ENCODE results near the gene PRKCB.
A peak's percentile ranks its signal among the peaks of the same experiment; 100 is the strongest.

The PRKCB gene

DNA sequence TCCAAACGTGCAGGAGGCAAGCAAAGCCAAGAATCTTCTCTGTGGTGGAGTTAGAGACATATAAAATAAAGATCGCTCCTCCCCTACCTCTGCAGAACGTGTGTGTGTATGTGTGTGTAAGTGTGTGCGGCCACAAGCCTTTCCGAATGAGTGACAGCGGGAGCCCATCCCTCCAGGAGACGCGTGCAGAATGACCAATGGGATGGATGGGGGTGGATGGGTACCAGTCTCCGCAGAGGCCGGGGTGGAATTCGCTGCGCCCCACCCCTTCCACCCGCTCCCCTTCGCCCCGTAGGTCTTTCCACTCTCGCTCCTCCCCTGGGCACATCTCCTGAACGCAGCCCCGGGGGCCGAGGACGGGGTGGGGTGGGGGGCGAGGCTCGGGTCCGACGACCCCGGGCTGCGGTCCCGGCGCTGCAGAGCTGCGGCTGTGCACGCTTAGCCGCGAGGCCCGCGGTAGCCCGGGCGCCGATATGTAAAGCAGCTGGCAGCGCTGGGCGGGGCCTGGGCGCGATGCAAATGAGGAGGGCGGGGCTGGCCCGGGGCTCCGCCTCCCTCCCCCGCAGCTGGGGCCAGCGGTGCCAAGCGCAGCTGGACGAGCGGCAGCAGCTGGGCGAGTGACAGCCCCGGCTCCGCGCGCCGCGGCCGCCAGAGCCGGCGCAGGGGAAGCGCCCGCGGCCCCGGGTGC lies at the start of gene PRKCB:
TSS of gene PRKCB (plus strand) at position 594 of the 688 bp plus-strand sequence.
- peak; percentile 93 for DNase-seq

DNA sequence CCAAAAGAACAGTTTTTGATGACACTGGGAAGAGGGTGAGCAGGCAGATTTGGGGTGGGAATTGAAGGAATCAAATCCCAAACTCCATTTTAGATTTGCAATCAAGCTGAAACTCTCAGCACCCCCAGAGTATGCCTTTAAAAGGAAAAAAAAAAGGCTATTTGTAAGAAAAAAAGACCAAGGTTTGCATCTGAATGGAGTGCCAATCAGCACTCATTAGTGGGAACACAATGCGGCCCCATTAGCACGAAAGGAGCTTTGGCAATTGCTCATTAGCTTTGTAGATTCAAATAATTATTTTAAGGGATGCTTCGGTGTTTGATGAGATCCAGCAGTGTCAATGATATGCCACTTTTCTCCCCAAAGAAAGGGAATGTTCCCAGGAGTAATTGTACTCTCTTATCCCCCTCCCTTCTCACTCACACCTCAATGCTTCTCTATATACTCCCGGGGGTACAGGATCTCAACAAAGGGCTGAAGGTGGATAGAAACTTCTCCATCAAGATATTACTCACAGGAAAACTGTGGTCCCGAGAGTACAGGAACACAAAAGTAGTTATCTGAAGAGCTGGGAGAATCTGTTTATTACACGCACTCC lies 48.7 kb upstream of the PRKCB start:
- DNase-seq, result no peak

DNA sequence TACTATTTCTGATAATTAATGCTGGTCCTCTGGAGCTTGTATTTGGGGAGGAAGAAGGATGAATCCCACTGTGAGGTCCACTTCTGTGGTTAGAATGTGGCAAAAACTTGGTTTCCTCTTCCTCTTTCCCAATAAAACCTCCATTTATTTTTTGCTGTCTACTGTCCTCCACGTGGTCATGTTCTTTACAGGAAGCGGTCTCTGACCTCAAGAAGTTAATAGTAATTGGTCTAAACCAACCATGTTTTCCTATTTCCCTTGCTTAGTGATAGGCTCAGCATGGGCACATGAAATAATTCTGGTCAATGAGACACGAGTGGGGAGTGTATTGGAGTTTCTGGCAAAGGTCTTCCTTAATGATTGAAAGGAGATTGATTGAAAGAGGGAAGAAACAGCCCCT lies 47.1 kb upstream of the PRKCB start:
- no peak for DNase-seq

DNA sequence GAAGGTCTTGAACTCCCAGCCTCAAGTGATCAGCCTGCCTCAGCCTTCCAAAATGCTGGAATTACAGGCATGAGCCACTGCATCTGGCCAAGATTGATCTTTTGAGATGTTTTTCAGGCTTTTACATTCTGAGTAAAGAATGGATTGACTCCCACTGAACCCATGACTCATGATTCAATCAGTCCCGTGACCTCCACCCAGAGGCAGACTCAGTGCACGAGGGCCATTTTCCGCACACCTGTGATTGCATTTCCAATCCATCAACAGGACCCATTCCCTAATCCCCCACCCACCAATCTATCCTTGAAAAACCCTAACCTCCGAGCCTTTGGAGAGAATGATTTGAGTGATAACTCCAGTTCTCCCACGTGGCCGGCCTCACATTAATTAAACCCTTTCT lies 40.4 kb upstream of the PRKCB start:
- no peak for DNase-seq

DNA sequence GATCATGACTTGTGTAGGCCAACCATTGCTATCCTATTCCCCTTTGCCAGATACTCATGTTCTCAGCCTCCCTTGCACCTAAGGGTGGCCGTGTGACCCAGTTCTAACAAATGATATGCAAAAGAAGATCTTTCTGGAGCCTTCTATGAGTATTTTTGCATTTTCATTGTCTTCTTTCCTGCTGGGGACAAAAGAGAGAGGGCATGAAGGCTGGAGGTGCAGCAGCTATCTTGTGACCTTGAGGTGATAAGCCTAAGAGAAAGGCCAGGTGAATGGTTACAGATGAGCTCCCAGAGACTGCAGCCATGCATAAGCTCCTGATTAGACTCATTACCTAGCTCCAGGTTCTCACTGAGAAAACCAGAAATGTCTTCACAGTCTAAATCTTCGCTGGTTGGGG lies 38.8 kb upstream of the PRKCB start:
- DNase-seq, result no peak

DNA sequence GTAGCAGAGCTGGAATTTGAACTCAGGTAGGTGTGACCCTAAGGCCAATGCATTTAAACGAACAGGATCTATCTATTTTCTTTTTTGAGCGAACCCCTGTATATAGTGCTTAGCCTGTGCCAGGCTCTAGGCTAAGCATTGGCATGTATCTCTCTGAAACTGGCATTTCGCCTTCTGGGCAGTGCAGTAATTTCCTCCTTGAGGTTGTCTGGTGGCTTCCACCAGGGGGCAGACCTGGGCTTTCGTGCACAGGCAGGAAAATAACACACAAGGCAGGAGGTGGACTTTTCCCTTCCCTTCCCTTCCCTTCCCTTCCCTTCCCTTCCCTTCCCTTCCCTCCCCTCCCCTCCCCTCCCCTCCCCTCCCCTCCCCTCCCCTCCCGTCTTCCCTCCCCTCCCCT lies 34.4 kb upstream of the PRKCB start:
- DNase-seq, result peak; percentile 84

DNA sequence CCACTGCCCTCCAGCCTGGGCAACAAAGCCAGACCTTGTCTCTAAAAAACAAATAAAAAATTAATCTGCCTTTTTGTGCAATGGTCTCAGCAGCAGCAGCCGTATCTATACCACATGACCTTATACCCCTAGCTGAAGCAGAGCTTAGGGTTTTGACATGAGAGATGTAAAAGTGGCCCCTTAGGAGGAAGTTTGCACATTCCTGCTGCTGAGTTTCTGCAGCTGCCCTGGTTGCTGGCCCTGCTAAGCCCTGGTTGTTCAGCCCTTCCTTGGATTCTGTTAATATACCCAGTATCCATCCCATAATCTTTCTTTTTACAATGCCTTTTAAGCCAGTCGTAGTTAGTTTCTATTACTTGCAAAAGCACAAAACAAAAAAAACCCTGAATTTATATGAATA lies 33.0 kb upstream of the PRKCB start:
- DNase-seq, result no peak

DNA sequence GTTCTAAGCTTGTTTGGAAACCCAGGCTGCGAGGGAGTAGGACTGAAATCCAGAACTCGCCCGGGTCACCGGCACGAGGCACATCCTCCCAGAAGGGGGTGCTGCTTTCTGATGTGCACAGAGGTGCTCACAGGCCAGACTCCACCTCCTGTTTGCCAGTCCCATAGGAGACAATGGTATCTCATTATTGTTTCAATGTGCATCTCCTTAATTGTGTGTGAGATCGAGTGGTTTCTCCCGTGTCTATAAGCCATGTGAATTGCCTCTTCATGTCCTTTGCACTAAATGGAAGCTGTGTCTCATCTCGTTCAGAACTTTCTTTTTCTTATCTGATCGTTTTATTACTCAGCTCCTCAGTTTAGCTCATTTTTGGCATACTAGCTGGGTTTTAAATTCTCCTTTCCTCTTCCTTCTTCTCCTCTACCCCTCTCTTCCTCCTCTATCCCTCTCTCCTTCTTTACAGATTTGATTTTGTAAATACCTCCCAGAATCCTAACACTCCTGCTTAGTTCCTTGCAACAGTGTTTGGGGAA lies 32.1 kb upstream of the PRKCB start:
- DNase-seq, result peak; percentile 74

DNA sequence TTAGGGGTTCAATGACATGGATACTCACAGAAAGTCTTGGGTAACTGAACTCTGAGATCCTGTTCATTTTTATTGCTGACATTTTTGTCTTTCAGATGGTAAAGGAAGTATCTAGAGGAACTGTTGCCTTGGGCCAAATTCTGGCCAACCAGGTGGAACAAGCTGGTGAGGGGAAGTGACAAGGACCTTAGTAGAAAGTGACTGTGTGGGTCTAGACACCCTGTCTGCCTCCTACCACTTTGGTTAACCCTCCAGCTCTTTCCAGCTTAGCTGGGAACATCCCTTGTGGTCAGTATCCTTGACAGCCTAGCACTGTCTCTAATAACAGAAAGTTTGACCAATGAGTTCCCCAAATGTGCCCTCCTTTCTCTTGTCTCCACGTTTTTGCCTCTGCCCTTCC lies 28.8 kb upstream of the PRKCB start:
- DNase-seq, result no peak

DNA sequence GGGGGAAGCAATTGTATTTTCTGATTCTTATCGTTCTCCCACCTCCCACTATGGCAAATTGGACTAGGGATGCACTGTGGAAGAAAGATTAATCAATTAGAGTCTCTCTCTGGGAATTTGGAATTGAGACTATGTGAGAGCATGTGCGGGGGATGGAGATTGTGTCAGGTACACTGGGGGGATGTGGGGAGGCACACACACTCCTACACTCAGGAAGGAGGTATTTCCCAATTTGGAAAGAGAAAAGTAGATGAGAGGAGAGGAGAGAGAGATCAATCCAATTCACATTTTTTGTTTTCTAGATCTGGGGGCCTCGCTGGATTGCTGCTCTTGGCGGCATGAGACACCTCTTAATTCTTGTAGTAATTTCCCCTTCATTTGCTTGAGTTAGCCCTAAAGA lies 14.3 kb upstream of the PRKCB start:
- no peak for DNase-seq

DNA sequence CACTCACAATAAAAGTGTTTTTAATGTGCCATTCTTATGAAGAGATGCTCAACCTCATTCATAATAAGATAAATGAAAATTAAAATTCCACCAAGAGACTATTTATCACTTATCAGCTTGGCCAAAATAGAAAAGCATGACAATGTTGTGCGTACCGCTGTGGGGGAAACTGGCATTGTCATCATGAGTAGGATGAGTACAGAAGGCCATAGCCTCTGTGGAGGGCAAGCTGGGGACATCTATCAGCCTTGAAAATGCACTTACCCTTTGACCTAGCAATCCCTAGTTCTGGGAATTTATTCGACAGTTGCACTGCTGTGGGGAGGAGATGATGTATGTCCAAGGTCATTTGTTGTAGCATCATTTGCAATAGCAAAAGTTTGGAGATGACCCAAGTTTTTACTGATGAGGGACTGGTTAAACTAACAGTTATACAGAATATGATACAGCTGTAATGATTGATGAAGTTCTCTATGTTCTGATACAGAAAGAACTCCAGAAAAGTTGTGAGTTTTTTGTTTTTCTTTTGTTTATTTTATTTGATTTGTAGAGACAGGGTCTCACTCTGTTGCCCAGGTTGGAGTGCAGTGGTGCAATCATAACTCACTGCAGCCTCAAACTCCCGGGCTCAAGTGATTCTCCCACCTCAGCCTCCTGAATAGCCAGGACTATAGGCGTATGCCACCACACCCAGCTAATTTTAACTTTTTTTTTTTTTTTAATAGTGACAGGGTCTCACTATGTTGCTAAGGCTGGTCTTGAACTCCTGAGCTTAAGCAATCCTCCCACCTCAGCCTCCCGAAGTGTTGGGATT lies 13.7 kb upstream of the PRKCB start:
- DNase-seq, result no peak

DNA sequence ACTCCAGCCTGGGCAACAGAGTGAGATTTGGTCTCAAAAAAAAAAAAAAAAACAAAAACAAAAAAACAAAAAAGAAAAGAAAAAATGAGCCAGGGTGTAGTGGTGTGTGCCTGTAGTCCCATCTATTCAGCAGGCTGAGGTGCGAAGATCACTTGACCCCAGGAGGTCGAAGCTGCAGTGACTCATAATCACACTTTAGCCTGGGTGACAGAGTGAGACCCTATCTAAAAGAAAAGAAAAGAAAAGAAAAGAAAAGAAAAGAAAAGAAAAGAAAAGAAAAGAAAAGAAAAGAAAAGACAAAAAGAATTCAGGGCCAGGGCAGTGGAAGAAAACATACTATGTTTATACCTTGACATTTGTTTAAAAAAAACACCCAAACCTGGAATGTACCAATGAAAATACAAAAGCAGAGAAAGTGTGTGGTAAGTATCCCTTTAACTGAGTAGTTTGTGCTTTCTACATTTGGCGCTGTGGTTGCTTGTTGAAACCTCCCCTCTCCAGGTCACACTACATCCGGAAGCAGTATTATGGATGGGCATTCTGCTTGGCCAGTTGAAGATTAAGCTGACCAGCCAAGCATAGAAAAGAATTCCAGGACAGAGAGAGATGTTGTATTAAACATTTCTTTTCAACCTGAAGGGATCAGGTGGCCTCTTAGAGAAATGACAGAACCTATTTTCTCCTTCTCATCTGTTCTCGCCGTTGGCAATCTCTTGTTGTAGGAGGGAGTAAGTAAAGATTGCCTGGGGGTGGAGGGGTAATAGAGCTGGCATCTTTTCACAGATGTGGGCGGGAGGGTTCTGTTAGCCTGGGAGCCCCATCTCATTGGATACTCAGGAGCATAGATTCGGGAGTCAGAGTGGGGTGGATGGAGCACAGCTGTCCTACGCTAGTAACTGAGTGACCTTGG lies 12.1 kb upstream of the PRKCB start:
- DNase-seq, result no peak

DNA sequence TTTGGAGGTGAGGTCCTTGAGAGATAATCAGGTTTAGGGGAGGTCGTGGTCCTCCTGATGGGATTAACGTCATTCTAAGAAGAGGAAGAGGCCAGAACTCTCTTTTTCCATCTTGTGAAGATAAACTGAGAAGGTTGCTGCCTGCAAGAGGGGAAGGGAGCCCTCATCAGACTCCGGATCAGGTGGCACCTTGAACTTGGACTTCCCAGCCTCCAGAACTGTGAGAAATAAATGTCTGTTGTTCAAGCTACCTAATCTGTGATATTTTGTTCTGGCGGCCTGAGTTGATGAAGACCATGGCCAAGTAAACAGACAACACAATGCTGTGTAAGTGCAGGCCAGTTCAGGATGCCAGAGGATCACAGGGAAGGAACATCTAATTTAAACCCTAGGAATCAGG lies 10.9 kb upstream of the PRKCB start:
- DNase-seq, result no peak

DNA sequence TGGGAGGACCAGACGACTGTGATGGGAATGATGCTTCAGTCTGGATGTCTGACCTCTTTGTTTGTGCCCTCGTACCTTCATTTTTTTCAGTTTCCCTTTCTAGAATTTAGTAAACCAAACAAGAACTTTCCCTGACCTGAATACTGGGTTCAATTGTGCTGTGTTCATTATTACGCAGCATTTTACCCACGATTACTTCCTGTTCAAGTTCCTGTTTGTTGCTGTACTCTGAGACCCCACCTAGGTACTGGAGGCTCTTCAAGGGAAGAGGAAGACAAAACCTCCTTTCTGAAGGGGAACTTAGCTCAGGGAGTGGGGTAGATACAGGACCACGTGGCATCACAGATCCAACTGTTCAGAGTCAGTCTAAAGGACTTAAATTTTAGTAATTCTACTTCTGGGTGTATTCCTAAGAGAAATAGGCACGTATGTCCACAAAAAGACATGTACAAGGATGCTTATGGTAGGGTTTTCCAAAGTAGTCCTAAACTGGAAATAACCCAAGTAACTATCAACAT lies 9.2 kb upstream of the PRKCB start:
- no peak for DNase-seq

DNA sequence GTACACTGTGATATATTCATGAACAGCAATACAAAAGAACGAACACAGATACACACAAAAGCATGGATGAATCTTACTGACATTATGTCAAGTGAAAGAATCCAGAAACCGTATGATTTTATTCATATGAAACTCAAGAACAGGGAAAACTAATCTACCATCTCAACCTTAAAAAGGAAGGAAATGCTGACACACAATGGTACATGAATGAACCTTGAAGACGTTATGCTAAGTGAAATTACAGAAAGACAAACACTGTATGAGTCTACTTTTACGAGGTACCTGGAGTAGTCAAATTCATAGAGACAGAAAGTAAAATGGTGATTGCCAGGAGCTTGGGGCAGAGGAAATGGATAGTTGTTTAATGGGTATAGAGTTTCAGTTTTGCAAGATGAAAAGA lies 8.7 kb upstream of the PRKCB start:
- DNase-seq, result no peak

DNA sequence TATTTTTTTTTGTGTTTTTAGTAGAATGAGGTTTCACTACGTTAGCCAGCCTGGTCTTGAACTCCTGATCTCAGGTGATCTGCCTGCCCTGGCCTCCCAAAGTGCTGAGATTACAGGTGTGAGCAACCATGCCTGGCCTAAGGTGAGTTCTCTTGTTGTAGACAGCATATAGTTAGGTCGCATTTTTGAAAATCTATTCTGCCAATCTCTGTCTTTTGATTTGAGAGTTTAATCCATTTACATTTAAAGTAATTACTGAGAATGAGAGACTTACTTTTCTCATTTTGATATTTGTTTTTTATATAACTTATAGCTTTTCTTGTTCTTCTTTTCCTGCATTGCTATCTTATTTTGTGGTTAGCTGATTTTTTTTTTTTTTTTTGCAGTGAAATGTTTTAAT lies 6.3 kb upstream of the PRKCB start:
- no peak for DNase-seq

DNA sequence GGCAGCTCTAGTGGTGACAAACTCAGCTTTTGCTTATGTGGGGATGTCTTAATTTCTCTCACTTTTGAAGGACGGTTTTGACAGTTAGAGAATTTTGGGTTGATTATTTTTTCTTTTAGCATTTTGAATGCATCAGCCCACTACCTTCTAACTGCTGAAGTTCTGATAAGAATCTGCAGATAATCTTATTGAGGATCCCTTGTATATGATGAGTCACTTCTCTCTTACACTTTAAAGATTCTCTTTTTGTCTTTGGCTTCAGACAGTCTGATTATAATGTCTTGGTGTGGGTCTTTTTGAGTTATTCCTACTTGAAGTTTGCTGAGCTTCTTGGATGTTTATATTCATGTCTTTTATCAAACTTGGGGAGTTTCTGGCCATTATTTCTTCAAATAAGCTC lies 5.5 kb upstream of the PRKCB start:
- no peak for DNase-seq

DNA sequence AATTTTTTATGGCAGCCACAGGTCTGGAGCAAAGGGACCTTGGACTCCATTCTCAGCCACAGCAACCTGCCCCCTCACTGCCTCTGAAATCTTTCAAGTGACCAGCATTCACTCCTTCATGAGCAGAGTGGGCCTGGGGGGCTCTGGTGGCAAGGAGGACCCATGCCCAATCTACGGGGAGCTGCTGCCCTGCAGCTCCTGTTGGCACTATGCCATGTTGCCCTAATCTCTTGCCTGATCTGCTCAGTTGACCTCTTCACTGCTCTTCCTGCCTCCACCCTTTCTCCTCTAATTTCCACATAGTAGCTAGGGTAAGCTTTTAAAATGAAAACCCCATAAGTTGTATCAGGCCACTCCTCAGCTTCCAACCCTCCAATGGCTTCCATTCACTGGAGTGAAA lies 2.9 kb upstream of the PRKCB start:
- DNase-seq, result no peak

DNA sequence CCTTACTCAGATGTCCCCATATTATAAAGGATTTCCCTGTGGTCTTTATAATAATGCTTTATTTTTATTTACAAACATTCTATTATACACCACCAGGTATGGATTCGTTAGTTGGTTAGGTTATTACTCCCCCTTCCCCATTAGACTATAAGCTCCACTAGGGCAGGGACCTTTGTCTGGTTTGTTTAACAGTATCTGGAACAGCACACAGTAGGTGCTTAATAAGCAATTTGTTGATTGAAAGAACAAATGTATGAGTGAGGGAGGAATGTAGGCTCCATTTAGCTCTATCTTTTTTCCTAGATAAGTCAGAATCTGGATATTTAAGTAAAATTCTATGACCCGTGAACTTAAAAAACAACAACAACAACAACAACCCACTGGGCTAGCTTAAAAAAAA lies 2.3 kb upstream of the PRKCB start:
- DNase-seq, result no peak

DNA sequence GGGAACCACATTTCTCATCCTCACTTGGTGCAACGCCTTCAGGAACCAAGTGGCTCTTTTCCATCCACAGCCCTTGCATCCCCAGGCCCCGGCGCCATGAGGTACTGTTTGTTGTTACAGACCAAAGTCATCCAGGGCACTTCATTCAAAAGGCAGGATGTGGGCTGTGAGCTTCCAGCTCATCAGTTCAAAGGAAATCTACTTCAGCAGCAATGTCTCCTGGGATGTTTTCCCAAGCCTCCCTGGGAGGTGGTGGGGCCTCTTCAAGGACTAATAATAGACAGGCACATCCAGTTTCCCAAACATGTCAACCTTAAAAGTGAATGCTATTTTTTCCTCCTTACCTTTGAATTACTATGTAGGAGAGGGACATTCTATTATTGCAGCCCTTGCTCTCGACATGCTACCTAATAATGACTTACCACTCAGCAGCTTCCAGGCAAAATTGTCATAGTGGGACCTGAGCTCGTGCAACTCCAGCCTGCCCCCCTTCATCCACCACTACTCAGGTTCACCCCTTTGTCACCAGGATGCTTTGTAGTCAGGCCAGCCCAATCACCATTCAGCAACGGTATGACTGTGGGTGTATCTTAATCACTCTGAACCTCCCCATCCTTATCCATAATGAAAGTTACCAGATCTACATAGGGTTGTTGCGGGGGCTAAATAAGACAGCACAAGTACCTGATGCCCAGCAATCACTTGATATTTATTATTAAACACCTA lies 1.7 kb upstream of the PRKCB start:
- no peak for DNase-seq

DNA sequence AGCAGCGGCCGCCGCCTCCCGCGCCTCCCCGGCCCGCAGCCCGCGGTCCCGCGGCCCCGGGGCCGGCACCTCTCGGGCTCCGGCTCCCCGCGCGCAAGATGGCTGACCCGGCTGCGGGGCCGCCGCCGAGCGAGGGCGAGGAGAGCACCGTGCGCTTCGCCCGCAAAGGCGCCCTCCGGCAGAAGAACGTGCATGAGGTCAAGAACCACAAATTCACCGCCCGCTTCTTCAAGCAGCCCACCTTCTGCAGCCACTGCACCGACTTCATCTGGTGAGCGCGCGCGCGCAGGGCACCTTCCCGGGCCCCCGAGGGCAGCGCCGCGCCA lies 258 bp downstream of the PRKCB start:
- DNase-seq, result no peak

Data from activated CD8-positive, alpha-beta memory T cell treated with anti-CD3 and anti-CD28 coated beads, Interleukin-2, amount 50 U/mL, for 4 hours (primary cell).